GM06990 (cell line): ENCODE results near the gene RBM34.

Experiments
- DNase-seq: peaks from one replicate; pipeline ENCODE4 v3.0.0-alpha.2; 2011; ENCODE audit not compliant: insufficient read length; ENCODE audit errors: extremely low read depth
- H3K27me3 ChIP-seq: replicated peaks from 2 replicates; pipeline ENCODE4 v1.6.0; 2011; ENCODE audit warnings: low read length; ENCODE audit not compliant: control insufficient read depth, insufficient read depth
- H3K36me3 ChIP-seq: 2 replicates; pipeline ENCODE4 v1.5.1; 2011; ENCODE audit warnings: low read length; ENCODE audit not compliant: control insufficient read depth, insufficient read depth
- H3K4me3 ChIP-seq: replicated peaks from 2 replicates; pipeline ENCODE4 v1.5.1; 2011; ENCODE audit warnings: low read depth, mild to moderate bottlenecking, control low read depth, low read length
- CTCF ChIP-seq: IDR thresholded peaks from 2 replicates; pipeline ENCODE4 v1.5.1; 2011; ENCODE audit warnings: low read length, control low read depth, mild to moderate bottlenecking, inconsistent platforms; ENCODE audit not compliant: insufficient read depth, poor library complexity, severe bottlenecking

The RBM34 gene

GRCh38 chr1:235128456-235129328 lies 32.4 kb downstream of the RBM34 start, which contains the start of gene TOMM20:
Gene TOMM20 (minus strand): TSS chr1:235128837. CDS start chr1:235128715, 122 bp downstream.
- no peak for TF ChIP-seq CTCF
- no peaks in the 10 kb centered on the region for H3K27me3 ChIP-seq
- DNase-seq: peak; percentile 99
- H3K36me3 ChIP-seq: peaks cover 3% of the 10 kb centered on the region; the same call in 1 of the 2 replicates
- peak within 1 kb of the TSS; percentile 100 for H3K4me3 ChIP-seq

- DNase-seq: peak; percentile 21
- Histone ChIP-seq H3K36me3 (peaks cover 3% of the 10 kb centered on the region; the same call in 1 of the 2 replicates), H3K27me3 (no peaks in the 10 kb centered on the region), H3K4me3 (peak overlapping the region; percentile 100)
- TF ChIP-seq CTCF: no peak
Observed at GRCh38 chr1:235127732-235128455, 33.2 kb downstream of the RBM34 start.

- no peak for TF ChIP-seq CTCF
- peaks cover 3% of the 10 kb centered on the region; the same call in 1 of the 2 replicates for H3K36me3 ChIP-seq
- DNase-seq: no peak
Observed at GRCh38 chr1:235127203-235127602, 33.8 kb downstream of the RBM34 start.

GRCh38 chr1:235124665-235125064 lies 36.4 kb downstream of the RBM34 start:
- no peaks in the 10 kb centered on the region for H3K27me3 ChIP-seq
- H3K36me3 ChIP-seq: peaks cover 3% of the 10 kb centered on the region; the same call in 1 of the 2 replicates
- TF ChIP-seq CTCF: no peak
- no peak overlapping the region for H3K4me3 ChIP-seq
- DNase-seq: no peak

More at GRCh38 chr1:235127203-235127602, 33.8 kb downstream of the RBM34 start:
- Histone ChIP-seq H3K27me3 (no peaks in the 10 kb centered on the region), H3K4me3 (peak overlapping the region; percentile 100)

GRCh38 chr1:235124111-235124510 lies 36.9 kb downstream of the RBM34 start:
- no peak for DNase-seq
- TF ChIP-seq CTCF: no peak
- Histone ChIP-seq H3K36me3 (peaks cover 3% of the 10 kb centered on the region; the same call in 1 of the 2 replicates), H3K4me3 (no peak overlapping the region), H3K27me3 (no peaks in the 10 kb centered on the region)
